Ovary (tissue), 3 donors: Measurements from ENCODE around the gene FNDC11.

Experiments used
- CTCF ChIP-seq, 3 donors: fragments of 450-650 bp in 2 of 3; fragments of 200-600 bp in 1 of 3; IDR thresholded peaks; one replicate each; pipeline versions ENCODE4 v1.5.1 to v1.8.0; 2016 to 2022; ENCODE audit warnings: antibody characterized with exemption in 3 of 3, mild to moderate bottlenecking in 1 of 3
- EP300 ChIP-seq: sonication (generic); formaldehyde crosslinking; IDR thresholded peaks from one replicate; pipeline ENCODE4 v1.6.1; 2017; ENCODE audit warnings: antibody characterized with exemption
- POLR2A ChIP-seq: fragments of 450-650 bp; IDR thresholded peaks from one replicate; pipeline ENCODE4 v1.6.1; 2017; ENCODE audit warnings: antibody characterized with exemption, mild to moderate bottlenecking, moderate library complexity
- donor health status: DM: no; HTN: no; CAD: no.

GRCh38 chr20:63544958-63545516 is 8.9 kb upstream of the FNDC11 start:
- TF ChIP-seq CTCF (IDR thresholded peaks at IDR 0.05) (no peak), EP300 (no peak), POLR2A (no peak)
